Mesenchymal stem cell (in vitro differentiated cells and primary cell): Measurements from ENCODE around the gene ZDHHC6.

Experiments
- DNase-seq: peaks from one replicate; pipeline ENCODE4 v3.0.0-alpha.2; 2013
- H2AFZ ChIP-seq: one replicate; pipeline ENCODE4 v1.6.1; 2013; ENCODE audit warnings: low read depth, mild to moderate bottlenecking, control low read depth, inconsistent platforms, low read length, moderate library complexity
- H2AK5ac ChIP-seq: 2 replicates; pipeline ENCODE4 v1.6.1; 2013; ENCODE audit warnings: low read length, moderate library complexity, mild to moderate bottlenecking, inconsistent platforms; ENCODE audit not compliant: severe bottlenecking
- H2BK120ac ChIP-seq: one replicate; pipeline ENCODE4 v1.6.1; 2013; ENCODE audit warnings: low read depth, mild to moderate bottlenecking, inconsistent platforms, low read length, moderate library complexity
- H2BK12ac ChIP-seq, 2 experiments: one replicate each; pipeline ENCODE4 v1.6.1; 2013; ENCODE audit warnings: inconsistent platforms in 2 of 2, low read length in 2 of 2, mild to moderate bottlenecking in 2 of 2, moderate library complexity in 2 of 2, control low read depth in 1 of 2
- H2BK15ac ChIP-seq: one replicate; pipeline ENCODE4 v1.6.1; 2013; ENCODE audit warnings: mild to moderate bottlenecking, low read depth, inconsistent platforms; ENCODE audit not compliant: poor library complexity, severe bottlenecking
- H2BK5ac ChIP-seq: 2 replicates; pipeline ENCODE4 v1.6.1; 2013; ENCODE audit warnings: low read depth, mild to moderate bottlenecking, low read length, control low read depth, inconsistent platforms; ENCODE audit not compliant: poor library complexity, severe bottlenecking
- H3K14ac ChIP-seq, 2 experiments: one replicate each; pipeline ENCODE4 v1.6.1; 2013; ENCODE audit warnings: inconsistent platforms in 2 of 2, low read length in 2 of 2, control low read depth in 1 of 2, mild to moderate bottlenecking in 1 of 2, moderate library complexity in 1 of 2
- H3K18ac ChIP-seq, 2 experiments: one replicate each; pipeline ENCODE4 v1.6.1; 2013; ENCODE audit warnings: inconsistent platforms in 2 of 2, low read length in 2 of 2, control low read depth in 1 of 2, low read depth in 1 of 2, mild to moderate bottlenecking in 1 of 2
- H3K23ac ChIP-seq, 2 experiments: one replicate each; pipeline ENCODE4 v1.6.1; 2013; ENCODE audit warnings: inconsistent platforms in 2 of 2, low read length in 2 of 2, mild to moderate bottlenecking in 2 of 2, moderate library complexity in 2 of 2, control low read depth in 1 of 2
- H3K27ac ChIP-seq: 2 replicates; pipeline ENCODE4 v1.5.1; 2013; ENCODE audit warnings: mild to moderate bottlenecking, moderate library complexity, low read length, control low read depth, inconsistent platforms; ENCODE audit not compliant: poor library complexity, severe bottlenecking
- H3K27me3 ChIP-seq, 2 experiments: 2 replicates each; pipeline versions ENCODE4 v1.6.1 to v1.7.0; 2013; ENCODE audit warnings: low read length in 2 of 2, mild to moderate bottlenecking in 2 of 2, moderate library complexity in 2 of 2, control low read depth in 1 of 2, inconsistent platforms in 1 of 2; ENCODE audit not compliant: control insufficient read depth in 1 of 2, insufficient read depth in 1 of 2
- H3K36me3 ChIP-seq, 2 experiments: 2 replicates each; pipeline versions ENCODE4 v1.6.1 to v1.7.0; 2013; ENCODE audit warnings: low read length in 2 of 2, control low read depth in 1 of 2, inconsistent platforms in 1 of 2, low read depth in 1 of 2, mild to moderate bottlenecking in 1 of 2; ENCODE audit not compliant: insufficient read depth in 2 of 2, control insufficient read depth in 1 of 2
- H3K4ac ChIP-seq, 2 experiments: one replicate each; pipeline ENCODE4 v1.6.1; 2013; ENCODE audit warnings: inconsistent platforms in 2 of 2, low read length in 2 of 2, mild to moderate bottlenecking in 2 of 2, moderate library complexity in 2 of 2, control low read depth in 1 of 2, low read depth in 1 of 2
- H3K4me1 ChIP-seq: 2 replicates; pipeline ENCODE4 v1.6.1; 2013; ENCODE audit warnings: low read depth, low read length, control low read depth; ENCODE audit not compliant: control insufficient read depth, insufficient read depth
- H3K4me2 ChIP-seq: 2 replicates; pipeline ENCODE4 v1.6.1; 2013; ENCODE audit warnings: low read length, mild to moderate bottlenecking, inconsistent platforms; ENCODE audit not compliant: poor library complexity, severe bottlenecking
- H3K4me3 ChIP-seq, 2 experiments: 2 replicates each; pipeline versions ENCODE4 v1.5.1 to v1.7.0; 2013; ENCODE audit warnings: low read length in 2 of 2, mild to moderate bottlenecking in 2 of 2, control low read depth in 1 of 2, low read depth in 1 of 2; ENCODE audit not compliant: insufficient read depth in 1 of 2
- H3K79me1 ChIP-seq: replicated peaks from 2 replicates; pipeline ENCODE4 v1.6.1; 2013; ENCODE audit warnings: mild to moderate bottlenecking, control low read depth, low read length, inconsistent platforms; ENCODE audit not compliant: poor library complexity, severe bottlenecking
- H3K9ac ChIP-seq: 2 replicates; pipeline ENCODE4 v1.7.0; 2013; ENCODE audit warnings: mild to moderate bottlenecking, low read length, moderate library complexity
- H3K9me3 ChIP-seq: 2 replicates; pipeline ENCODE4 v1.7.0; 2013; ENCODE audit warnings: mild to moderate bottlenecking, low read length; ENCODE audit not compliant: control insufficient read depth
- H4K8ac ChIP-seq: one replicate; pipeline ENCODE4 v1.6.1; 2013; ENCODE audit warnings: inconsistent platforms, mild to moderate bottlenecking, low read length, moderate library complexity
- H4K91ac ChIP-seq: one replicate; pipeline ENCODE4 v1.6.1; 2013; ENCODE audit warnings: mild to moderate bottlenecking, low read length, inconsistent platforms
- whole genome bisulfite sequencing: methylation state at CpG from one replicate; pipeline ENCODE4 v1.1.7; 2013; ENCODE audit warnings: mixed read lengths; 5-methylcytosine and 5-hydroxymethylcytosine counted together

The ZDHHC6 gene

GRCh38 chr10:112471878-112472487, 25.3 kb upstream of the ZDHHC6 start:
- H4K91ac ChIP-seq = no peak overlapping the region
- H3K4me2 ChIP-seq = no peak overlapping the region
- H3K23ac ChIP-seq = no peak overlapping the region
- H3K36me3 ChIP-seq = peaks cover 0 to 17% of the 10 kb centered on the region in 2 experiments
- peaks cover 14% of the 10 kb centered on the region for H3K79me1 ChIP-seq
- no peak overlapping the region for H2AFZ ChIP-seq
- no peaks in the 10 kb centered on the region for H3K4me1 ChIP-seq
- WGBS = 33% methylated on average over 3 of the region's 4 CpGs
- H3K9ac ChIP-seq = peak overlapping the region; percentile 26
- no peak overlapping the region for H2AK5ac ChIP-seq
- DNase-seq = peak; percentile 63
- no peak overlapping the region for H2BK15ac ChIP-seq
- no peak overlapping the region for H3K4me3 ChIP-seq
- no peak overlapping the region for H3K4ac ChIP-seq
- H4K8ac ChIP-seq = no peak overlapping the region
- no peaks in the 10 kb centered on the region for H3K9me3 ChIP-seq
- H3K27ac ChIP-seq = no peak overlapping the region
- H2BK12ac ChIP-seq = no peak overlapping the region
- no peaks in the 10 kb centered on the region for H3K27me3 ChIP-seq
- H3K18ac ChIP-seq = no peak overlapping the region
- H2BK5ac ChIP-seq = no peak overlapping the region
- no peak overlapping the region for H3K14ac ChIP-seq
- H2BK120ac ChIP-seq = no peak overlapping the region

- no CpG with 5 or more reads among the region's 1 CpG for WGBS
- Histone ChIP-seq H3K4me3 (no peak overlapping the region), H3K23ac (no peak overlapping the region), H3K9ac (no peak overlapping the region), H3K36me3 (peaks cover 3 to 46% of the 10 kb centered on the region in 2 experiments), H2AFZ (no peak overlapping the region), H4K91ac (no peak overlapping the region), H3K4ac (no peak overlapping the region), H3K9me3 (no peaks in the 10 kb centered on the region), H2AK5ac (no peak overlapping the region), H3K27me3 (no peaks in the 10 kb centered on the region), H4K8ac (no peak overlapping the region), H3K27ac (no peak overlapping the region), H3K4me1 (no peaks in the 10 kb centered on the region), H3K14ac (no peak overlapping the region), H2BK120ac (no peak overlapping the region), H2BK15ac (no peak overlapping the region), H3K4me2 (no peak overlapping the region), H3K79me1 (peaks cover 14% of the 10 kb centered on the region), H2BK12ac (no peak overlapping the region), H3K18ac (no peak overlapping the region), H2BK5ac (no peak overlapping the region)
- DNase-seq = no peak
Observed at GRCh38 chr10:112467541-112468075, 20.9 kb upstream of the ZDHHC6 start.

GRCh38 chr10:112466802-112467201, 20.1 kb upstream of the ZDHHC6 start:
- Histone ChIP-seq H3K9me3 (no peaks in the 10 kb centered on the region), H3K23ac (no peak overlapping the region), H3K27ac (no peak overlapping the region), H3K14ac (no peak overlapping the region), H2AK5ac (no peak overlapping the region), H4K8ac (no peak overlapping the region), H3K18ac (no peak overlapping the region), H4K91ac (no peak overlapping the region), H3K4me1 (no peaks in the 10 kb centered on the region), H3K36me3 (peaks cover 3 to 46% of the 10 kb centered on the region in 2 experiments), H3K79me1 (peaks cover 11% of the 10 kb centered on the region), H2AFZ (no peak overlapping the region), H3K9ac (no peak overlapping the region), H3K27me3 (no peaks in the 10 kb centered on the region), H2BK12ac (no peak overlapping the region), H2BK5ac (no peak overlapping the region), H2BK15ac (no peak overlapping the region), H3K4me2 (no peak overlapping the region), H3K4ac (no peak overlapping the region), H3K4me3 (no peak overlapping the region), H2BK120ac (no peak overlapping the region)
- WGBS = 93% methylated on average over 3 of the region's 3 CpGs
- DNase-seq = no peak

GRCh38 chr10:112465299-112465883, 18.7 kb upstream of the ZDHHC6 start:
- no peaks in the 10 kb centered on the region for H3K4me1 ChIP-seq
- no peak overlapping the region for H3K14ac ChIP-seq
- H2AK5ac ChIP-seq = no peak overlapping the region
- no peak for DNase-seq
- no peak overlapping the region for H2BK5ac ChIP-seq
- no peak overlapping the region for H3K27ac ChIP-seq
- H2BK15ac ChIP-seq = no peak overlapping the region
- no peak overlapping the region for H2AFZ ChIP-seq
- H3K4me2 ChIP-seq = no peak overlapping the region
- H3K36me3 ChIP-seq = peaks cover 3 to 52% of the 10 kb centered on the region in 2 experiments
- H2BK12ac ChIP-seq = no peak overlapping the region
- H3K79me1 ChIP-seq = peaks cover 14% of the 10 kb centered on the region
- no peaks in the 10 kb centered on the region for H3K9me3 ChIP-seq
- no peak overlapping the region for H3K9ac ChIP-seq
- H4K8ac ChIP-seq = no peak overlapping the region
- no peak overlapping the region for H2BK120ac ChIP-seq
- no peaks in the 10 kb centered on the region for H3K27me3 ChIP-seq
- no peak overlapping the region for H3K23ac ChIP-seq
- no peak overlapping the region for H3K4me3 ChIP-seq
- H4K91ac ChIP-seq = no peak overlapping the region
- H3K4ac ChIP-seq = no peak overlapping the region
- H3K18ac ChIP-seq = no peak overlapping the region
- no CpG with 5 or more reads among the region's 3 CpGs for WGBS
